Measurements from ENCODE around the gene COPS4.

COPS4 gene

GRCh38 chr4:83115656-83116285, 80.8 kb downstream of the COPS4 start:
- H3K27me3 ChIP-seq (ENCODE audit: control insufficient read depth in 5 of 5, insufficient read depth in 4 of 5, low read length in 5 of 5) = no peaks in the 10 kb centered on the region
- no peak overlapping the region for H3K4me3 ChIP-seq (ENCODE audit: low read depth in 1 of 5, low read length in 5 of 5)
- H3K4me1 ChIP-seq (ENCODE audit: control insufficient read depth in 5 of 5, insufficient read depth in 5 of 5, low read length in 5 of 5) = peaks cover 0 to under 1% (median 0%) of the 10 kb centered on the region in 5 donors
- no peak overlapping the region for H3K27ac ChIP-seq (ENCODE audit: low read depth, low read length)
- H3K9me3 ChIP-seq (ENCODE audit: control insufficient read depth in 5 of 5, low read length in 5 of 5) = no peaks in the 10 kb centered on the region
- no peak overlapping the region for H3K9ac ChIP-seq (ENCODE audit: low read length in 5 of 5)
- no peaks in the 10 kb centered on the region for H3K36me3 ChIP-seq (ENCODE audit: control insufficient read depth in 5 of 5, insufficient read depth in 5 of 5, low read length in 5 of 5)

GRCh38 chr4:83118869-83119268, 83.9 kb downstream of the COPS4 start:
- Histone ChIP-seq H3K36me3 (ENCODE audit: control insufficient read depth in 5 of 5, insufficient read depth in 5 of 5, low read length in 5 of 5) (no peaks in the 10 kb centered on the region), H3K4me3 (ENCODE audit: low read depth in 1 of 5, low read length in 5 of 5) (no peak overlapping the region), H3K9ac (ENCODE audit: low read length in 5 of 5) (no peak overlapping the region), H3K4me1 (ENCODE audit: control insufficient read depth in 5 of 5, insufficient read depth in 5 of 5, low read length in 5 of 5) (no peaks in the 10 kb centered on the region), H3K27ac (ENCODE audit: low read depth, low read length) (no peak overlapping the region), H3K9me3 (ENCODE audit: control insufficient read depth in 5 of 5, low read length in 5 of 5) (no peaks in the 10 kb centered on the region), H3K27me3 (ENCODE audit: control insufficient read depth in 5 of 5, insufficient read depth in 4 of 5, low read length in 5 of 5) (no peaks in the 10 kb centered on the region)

- H3K4me3 ChIP-seq (ENCODE audit: low read depth in 1 of 5, low read length in 5 of 5) = no peak overlapping the region
- no peak overlapping the region for H3K9ac ChIP-seq (ENCODE audit: low read length in 5 of 5)
- H3K9me3 ChIP-seq (ENCODE audit: control insufficient read depth in 5 of 5, low read length in 5 of 5) = no peaks in the 10 kb centered on the region
- H3K27ac ChIP-seq (ENCODE audit: low read depth, low read length) = no peak overlapping the region
- no peaks in the 10 kb centered on the region for H3K36me3 ChIP-seq (ENCODE audit: control insufficient read depth in 5 of 5, insufficient read depth in 5 of 5, low read length in 5 of 5)
- H3K4me1 ChIP-seq (ENCODE audit: control insufficient read depth in 5 of 5, insufficient read depth in 5 of 5, low read length in 5 of 5) = peaks cover 0 to 2% (median 0%) of the 10 kb centered on the region in 5 donors
- H3K27me3 ChIP-seq (ENCODE audit: control insufficient read depth in 5 of 5, insufficient read depth in 4 of 5, low read length in 5 of 5) = no peaks in the 10 kb centered on the region
Measured at GRCh38 chr4:83121246-83121645, 86.3 kb downstream of the COPS4 start.

- H3K27ac ChIP-seq (ENCODE audit: low read depth, low read length) = no peak overlapping the region
- peaks cover 0 to 2% (median 0%) of the 10 kb centered on the region in 5 donors for H3K9me3 ChIP-seq (ENCODE audit: control insufficient read depth in 5 of 5, low read length in 5 of 5)
- H3K27me3 ChIP-seq (ENCODE audit: control insufficient read depth in 5 of 5, insufficient read depth in 4 of 5, low read length in 5 of 5) = no peaks in the 10 kb centered on the region
- peaks cover 0 to 5% (median 0%) of the 10 kb centered on the region in 5 donors for H3K4me1 ChIP-seq (ENCODE audit: control insufficient read depth in 5 of 5, insufficient read depth in 5 of 5, low read length in 5 of 5)
- H3K36me3 ChIP-seq (ENCODE audit: control insufficient read depth in 5 of 5, insufficient read depth in 5 of 5, low read length in 5 of 5) = no peaks in the 10 kb centered on the region
- no peak overlapping the region for H3K4me3 ChIP-seq (ENCODE audit: low read depth in 1 of 5, low read length in 5 of 5)
- H3K9ac ChIP-seq (ENCODE audit: low read length in 5 of 5) = no peak overlapping the region
Measured at GRCh38 chr4:83124111-83124780, 89.3 kb downstream of the COPS4 start.
